SK-N-MC (cell line): Measurements from ENCODE around the gene CYTH1.
"Not testable (repeated sequence)": the region's sequence is repeated elsewhere in the genome, so short reads cannot be mapped to it uniquely, and the experiment has no call there.

ENCODE experiments used
- EZH2 ChIP-seq: fragments of 200-600 bp; sonication (generic); IDR thresholded peaks from one replicate; pipeline ENCODE4 v1.6.1; 2017; ENCODE audit warnings: antibody characterized with exemption
- FOXP2 ChIP-seq: optimal IDR thresholded peaks from 2 replicates; pipeline ENCODE3; 2011; ENCODE audit warnings: mild to moderate bottlenecking, moderate library complexity; ENCODE audit not compliant: insufficient read depth; ENCODE audit errors: extremely low read length, control extremely low read depth
- POLR2AphosphoS5 ChIP-seq: IDR thresholded peaks from 2 replicates; pipeline ENCODE4 v1.6.1; 2012; ENCODE audit warnings: mild to moderate bottlenecking, low read depth, low read length, borderline replicate concordance

DNA sequence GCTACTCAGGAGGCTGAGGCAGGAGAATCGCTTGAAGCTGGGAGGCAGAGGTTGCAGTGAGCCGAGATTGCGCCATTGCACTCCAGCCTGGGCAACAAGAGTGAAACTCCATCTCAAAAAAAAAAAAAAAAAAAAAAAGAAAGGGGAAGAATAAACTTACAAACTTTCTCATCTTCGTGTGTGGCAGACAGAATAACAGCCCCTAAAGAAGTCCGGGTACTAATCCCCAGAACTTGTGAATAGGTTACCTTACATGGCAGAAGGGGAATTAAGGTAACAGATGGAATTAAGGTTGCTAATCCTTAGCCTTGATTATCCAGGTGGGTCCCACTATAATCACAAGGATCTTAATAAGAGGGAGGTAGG lies 2.8 kb downstream of the CYTH1 start:
- TF ChIP-seq POLR2AphosphoS5, EZH2, FOXP2: not testable (repeated sequence)
